Ascending aorta (tissue), 2 donors: ENCODE data around the gene UACA. TPM values are rescaled to one million over a fixed set of nuclear protein-coding genes. Genes with fewer than 3 reads are reported as not detected.

Experiments used
- DNase-seq, 2 donors: peaks; one replicate each; pipeline ENCODE4 v3.0.0-alpha.2; 2019; ENCODE audit warnings: low spot score in 2 of 2
- H3K27ac ChIP-seq, 2 donors: fragments of 200-600 bp; sonication (generic); one replicate each; pipeline ENCODE4 v1.5.1; 2016 to 2017; ENCODE audit warnings: mild to moderate bottlenecking in 1 of 2
- H3K27me3 ChIP-seq: fragments of 200-600 bp; sonication (generic); one replicate; pipeline ENCODE4 v1.5.1; 2017
- H3K36me3 ChIP-seq, 2 donors: fragments of 200-600 bp; sonication (generic); one replicate each; pipeline ENCODE4 v1.5.1; 2016
- H3K4me1 ChIP-seq, 2 donors: fragments of 200-600 bp; sonication (generic); one replicate each; pipeline ENCODE4 v1.5.1; 2016 to 2017; ENCODE audit warnings: mild to moderate bottlenecking in 1 of 2
- H3K4me3 ChIP-seq, 2 donors: fragments of 200-600 bp; sonication (generic); one replicate each; pipeline ENCODE4 v1.5.1; 2016 to 2017; ENCODE audit warnings: mild to moderate bottlenecking in 1 of 2
- H3K9me3 ChIP-seq, 2 donors: fragments of 200-600 bp; sonication (generic); one replicate each; pipeline ENCODE4 v1.5.1; 2016
- intact Hi-C: fragments of 100-400 bp; cut with DNase I; formaldehyde crosslinking; loops from one replicate; pipeline ENCODE4 v1.15.1; 2023
- total RNA-seq: library from RNA; depleted of rRNA; stranded (reverse); fragments of >200 nt; gene quantifications from one replicate; pipeline ENCODE4 v1.1.0, GENCODE V29; 2016
- TF ChIP-seq, protein P1 (sequence below), 3 experiments: fragments of 200-600 bp in 2 of 3; fragments of 450-650 bp in 1 of 3; sonication (generic) in 2 of 3; IDR thresholded peaks; one replicate each; pipeline ENCODE4 v1.5.1; 2016 to 2019; ENCODE audit warnings: antibody characterized with exemption in 3 of 3, mild to moderate bottlenecking in 1 of 3, moderate library complexity in 1 of 3

The UACA gene
- total RNA-seq, 1 donor from 2014 or later, result 34.0 TPM

DNA sequence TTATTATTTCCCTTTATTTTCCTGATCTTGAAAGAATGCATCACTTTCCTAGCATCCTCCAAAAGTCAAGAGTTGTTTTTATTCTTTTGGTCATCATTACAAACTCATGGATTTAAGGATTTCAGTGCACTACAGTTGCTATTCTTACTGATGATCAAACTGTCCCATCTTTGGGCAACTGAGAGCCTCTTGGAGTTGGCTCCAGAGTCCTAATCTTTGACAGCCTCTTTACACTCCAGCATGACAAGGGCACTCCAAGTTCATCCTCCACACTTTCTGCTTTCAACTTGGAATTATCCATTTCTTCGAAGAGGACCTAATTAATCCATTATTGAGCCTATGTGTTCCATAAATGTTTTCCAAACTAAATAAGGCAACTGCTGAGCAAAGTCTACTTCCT, 5.7 kb downstream of the UACA start:
- H3K36me3 ChIP-seq, result no peaks in the 10 kb centered on the region
- TF ChIP-seq, protein P1, sequence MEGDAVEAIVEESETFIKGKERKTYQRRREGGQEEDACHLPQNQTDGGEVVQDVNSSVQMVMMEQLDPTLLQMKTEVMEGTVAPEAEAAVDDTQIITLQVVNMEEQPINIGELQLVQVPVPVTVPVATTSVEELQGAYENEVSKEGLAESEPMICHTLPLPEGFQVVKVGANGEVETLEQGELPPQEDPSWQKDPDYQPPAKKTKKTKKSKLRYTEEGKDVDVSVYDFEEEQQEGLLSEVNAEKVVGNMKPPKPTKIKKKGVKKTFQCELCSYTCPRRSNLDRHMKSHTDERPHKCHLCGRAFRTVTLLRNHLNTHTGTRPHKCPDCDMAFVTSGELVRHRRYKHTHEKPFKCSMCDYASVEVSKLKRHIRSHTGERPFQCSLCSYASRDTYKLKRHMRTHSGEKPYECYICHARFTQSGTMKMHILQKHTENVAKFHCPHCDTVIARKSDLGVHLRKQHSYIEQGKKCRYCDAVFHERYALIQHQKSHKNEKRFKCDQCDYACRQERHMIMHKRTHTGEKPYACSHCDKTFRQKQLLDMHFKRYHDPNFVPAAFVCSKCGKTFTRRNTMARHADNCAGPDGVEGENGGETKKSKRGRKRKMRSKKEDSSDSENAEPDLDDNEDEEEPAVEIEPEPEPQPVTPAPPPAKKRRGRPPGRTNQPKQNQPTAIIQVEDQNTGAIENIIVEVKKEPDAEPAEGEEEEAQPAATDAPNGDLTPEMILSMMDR (IDR thresholded peaks at IDR 0.05), result no peak
- DNase-seq, result no peak
- H3K27me3 ChIP-seq, result no peaks in the 10 kb centered on the region
- H3K9me3 ChIP-seq, result no peaks in the 10 kb centered on the region
- peaks cover 2 to 27% of the 10 kb centered on the region in 2 donors for H3K4me1 ChIP-seq
- intact Hi-C loops, result no loop called here
- H3K4me3 ChIP-seq, result no peak overlapping the region
- H3K27ac ChIP-seq, result peak overlapping the region; percentile 41 to 66

DNA sequence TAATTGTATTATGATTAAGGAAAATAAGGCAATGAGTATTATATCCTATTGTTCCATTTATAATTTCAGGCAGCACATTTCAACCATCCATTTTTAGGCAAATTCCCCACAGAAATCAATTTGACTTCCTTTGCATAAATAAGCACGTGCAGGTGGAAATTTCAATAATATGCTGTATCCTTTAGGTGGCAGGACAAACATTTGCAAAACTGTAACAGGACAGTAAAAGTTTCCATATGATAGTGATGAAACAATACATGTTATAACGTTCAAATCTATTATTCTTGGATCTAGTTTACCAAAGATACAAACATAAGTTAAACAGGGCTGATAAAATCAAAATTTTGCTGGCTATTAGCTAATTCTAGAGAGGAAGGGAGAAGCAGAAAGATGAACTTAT, 8.5 kb downstream of the UACA start:
- intact Hi-C loops, result no loop called here
- Histone ChIP-seq H3K4me3 (no peak overlapping the region), H3K9me3 (no peaks in the 10 kb centered on the region), H3K4me1 (peaks cover 9 to 43% of the 10 kb centered on the region in 2 donors), H3K27me3 (no peaks in the 10 kb centered on the region), H3K36me3 (no peaks in the 10 kb centered on the region), H3K27ac (peak overlapping the region in 1 of 2 donors; percentile 45)
- DNase-seq, result no peak
- TF ChIP-seq, protein P1 (IDR thresholded peaks at IDR 0.05), result no peak

DNA sequence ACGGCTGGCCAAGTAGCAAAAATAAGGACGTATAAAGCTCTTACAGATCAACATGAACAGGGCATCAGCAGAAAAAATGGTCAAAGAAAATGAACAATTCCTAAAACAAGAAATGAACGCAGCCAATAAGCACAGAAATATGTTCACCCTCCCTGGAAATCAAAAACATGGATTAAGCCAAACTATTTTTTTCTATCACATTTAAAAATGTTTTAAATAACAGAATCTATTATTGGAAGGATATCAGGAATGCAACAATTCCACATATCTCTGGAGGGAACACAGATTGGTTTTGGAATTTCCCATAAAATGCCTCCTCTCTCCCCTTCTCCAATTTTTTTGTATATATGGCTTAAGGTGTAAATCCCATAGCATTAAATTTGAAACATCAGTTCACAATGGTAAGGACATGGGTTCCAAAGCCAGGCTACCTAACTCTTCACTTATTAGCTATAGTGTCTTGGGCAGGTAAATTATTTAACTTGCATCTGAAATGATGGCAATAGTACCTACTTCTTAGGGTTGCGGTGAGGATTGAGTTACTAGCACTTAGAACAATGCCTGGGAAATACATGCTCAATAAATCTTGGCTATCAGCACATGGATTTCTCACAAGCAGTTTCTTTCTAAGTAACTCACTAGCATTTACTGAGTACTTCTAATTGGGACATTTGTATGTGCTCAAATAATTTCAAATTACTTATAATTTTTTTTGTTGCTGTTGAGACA, 10.1 kb downstream of the UACA start:
- Histone ChIP-seq H3K9me3 (no peaks in the 10 kb centered on the region), H3K4me3 (peak overlapping the region in 1 of 2 donors; percentile 9), H3K27me3 (no peaks in the 10 kb centered on the region), H3K4me1 (peaks cover 9 to 46% of the 10 kb centered on the region in 2 donors), H3K36me3 (no peaks in the 10 kb centered on the region), H3K27ac (peak overlapping the region; percentile 68 to 86)
- no peak for DNase-seq
- intact Hi-C loops, result no loop called here
- TF ChIP-seq, protein P1 (IDR thresholded peaks at IDR 0.05), result no peak

DNA sequence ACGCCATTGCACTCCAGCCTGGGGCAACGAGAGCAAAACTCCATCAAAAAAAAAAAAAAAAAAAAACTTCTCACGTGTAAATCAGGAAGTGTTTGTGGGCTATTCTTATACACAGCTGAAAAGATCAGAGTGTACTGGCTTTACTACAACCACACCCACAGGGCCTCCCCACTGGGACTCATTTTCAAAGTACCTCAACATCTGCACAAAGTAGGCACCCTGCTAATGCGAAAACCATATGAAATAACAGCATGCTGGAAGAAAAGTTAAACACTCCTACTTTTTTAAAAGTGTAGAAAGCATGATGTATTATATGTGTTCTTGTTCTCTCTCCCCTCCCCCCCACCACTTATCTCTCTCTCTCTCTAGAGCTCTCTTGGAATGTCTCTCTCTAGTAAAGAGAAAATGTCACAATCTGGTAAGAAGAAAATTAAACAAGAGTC, 11.1 kb downstream of the UACA start:
- Histone ChIP-seq H3K27ac (peak overlapping the region; percentile 68 to 86), H3K4me1 (peaks cover 9 to 43% of the 10 kb centered on the region in 2 donors)

DNA sequence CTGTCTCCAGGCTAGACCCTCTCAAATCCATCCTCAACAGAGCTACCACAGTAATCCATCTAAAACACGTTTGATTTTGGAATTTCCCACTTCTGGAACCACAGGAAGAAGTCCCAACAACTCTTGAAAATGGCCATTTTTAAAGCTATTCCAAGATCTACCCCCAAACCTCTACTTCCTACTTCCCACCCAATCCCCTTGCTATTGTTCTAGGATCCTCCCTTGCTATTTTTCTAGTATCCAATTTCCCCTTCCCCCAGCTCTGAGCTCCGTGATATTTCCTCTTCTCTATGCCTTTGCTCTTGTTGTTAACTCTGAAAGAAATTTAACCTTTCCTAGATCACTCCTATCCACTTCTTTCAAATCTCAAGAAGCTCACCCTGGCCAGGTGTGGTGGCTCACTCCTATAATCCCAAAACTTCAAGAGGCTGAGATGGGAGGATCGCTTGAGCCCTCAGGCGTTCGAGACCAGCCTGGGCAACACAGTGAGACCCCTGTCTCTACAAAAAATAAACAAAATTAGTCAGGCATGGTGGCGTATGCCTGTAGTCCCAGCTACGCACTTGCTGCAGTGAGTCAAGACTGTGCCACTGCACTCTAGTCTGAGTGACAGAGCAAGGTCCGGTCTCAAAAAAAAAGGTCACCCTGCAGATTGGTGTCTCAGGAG, 13.0 kb downstream of the UACA start:
- Histone ChIP-seq H3K27ac (peak overlapping the region; percentile 47 to 86), H3K9me3 (no peaks in the 10 kb centered on the region), H3K4me1 (peaks cover 7 to 43% of the 10 kb centered on the region in 2 donors), H3K36me3 (no peaks in the 10 kb centered on the region), H3K27me3 (no peaks in the 10 kb centered on the region), H3K4me3 (no peak overlapping the region)
- intact Hi-C loops, result no loop called here
- TF ChIP-seq, protein P1 (IDR thresholded peaks at IDR 0.05), result no peak
- DNase-seq, result no peak

More for the DNA sequence above, 11.1 kb downstream of the UACA start:
- intact Hi-C loops, result no loop called here
- peak in 1 of 2 donors; percentile 70 for DNase-seq
- no peaks in the 10 kb centered on the region for H3K27me3 ChIP-seq
- H3K4me3 ChIP-seq, result peak overlapping the region in 1 of 2 donors; percentile 9
- H3K9me3 ChIP-seq, result no peaks in the 10 kb centered on the region
- TF ChIP-seq, protein P1 (IDR thresholded peaks at IDR 0.05), result no peak
- H3K36me3 ChIP-seq, result no peaks in the 10 kb centered on the region
